A549 treated with AZD9567 at 1 μM for 4 hours (cell line): ENCODE measurements around the gene FAM162B. TPM values are rescaled to one million over a fixed set of nuclear protein-coding genes. Genes with fewer than 3 reads are reported as not detected.

Source experiments
- total RNA-seq: library from RNA; stranded (reverse); fragments of 200-300 nt; extraction: Qiagen RNA extraction; gene quantifications from 5 replicates; pipeline ENCODE4 v1.2.3, GENCODE V29; 2022; ENCODE audit not compliant: insufficient read depth

FAM162B gene
- not detected in 5 replicates for total RNA-seq

DNA sequence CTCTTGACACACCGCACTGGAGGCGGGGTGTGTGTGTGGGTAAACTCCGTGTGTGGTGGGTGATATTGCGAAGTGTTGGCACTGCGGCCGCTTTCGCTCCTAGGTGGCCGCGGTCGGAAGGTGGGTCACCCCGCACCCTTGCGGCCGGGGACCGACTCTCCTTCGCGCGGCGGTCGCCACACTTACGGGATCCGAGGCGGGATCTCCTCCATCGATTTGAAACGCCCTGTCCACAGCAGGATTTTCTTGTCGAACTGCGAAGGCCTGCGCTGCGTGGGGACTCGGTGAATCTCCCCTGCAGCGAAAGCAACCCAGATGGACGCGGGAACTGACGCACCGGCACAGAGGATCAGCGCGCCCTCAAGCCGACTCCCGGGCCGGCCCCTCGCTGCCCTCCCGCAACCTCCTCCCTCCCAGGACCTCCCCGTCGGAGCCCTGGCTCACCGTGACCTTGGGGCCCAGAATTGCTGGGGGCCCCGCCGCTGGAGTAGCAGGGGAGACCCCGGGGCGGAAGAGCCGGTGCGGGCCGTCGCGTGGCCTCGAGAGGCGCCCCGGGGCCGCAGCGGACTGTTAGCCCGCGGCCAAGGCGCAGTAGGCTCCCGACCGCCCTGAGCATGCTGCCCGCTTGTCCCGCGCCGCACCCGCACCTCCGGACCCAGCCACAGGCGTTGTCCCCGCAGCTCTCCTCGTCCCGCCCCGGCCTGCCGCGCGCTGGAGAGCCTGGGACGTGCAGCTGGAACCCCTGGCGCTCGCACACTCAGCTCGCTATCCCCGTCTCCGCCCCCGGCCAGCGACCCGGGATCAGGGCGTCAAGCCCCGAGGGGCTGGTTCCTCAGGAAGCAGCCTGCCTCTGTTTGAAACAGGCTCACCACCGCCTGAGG, at the start of gene FAM162B:
Gene FAM162B, minus strand, starts transcription at position 759 of the 881 bp plus-strand sequence. Its CDS starts 143 bp downstream, at position 616.

Other genes with a start within 250 kb of the FAM162B start
- gene TRAPPC3L, start 220.0 kb downstream of the FAM162B start, total RNA-seq, result not detected in 5 replicates
- 0.07 TPM in 1 of 5 replicates, not detected in the others for gene CALHM4, start 212.0 kb downstream of the FAM162B start, total RNA-seq
- gene RWDD1, start 194.2 kb downstream of the FAM162B start, total RNA-seq, result 23.4 to 37.7 TPM (median 36.3 TPM) in 5 replicates
- 0.11 to 0.24 TPM (median 0.17 TPM) in 4 of 5 replicates, not detected in the other for gene RSPH4A, start 149.2 kb downstream of the FAM162B start, total RNA-seq
- gene ZUP1, start 97.0 kb downstream of the FAM162B start, total RNA-seq, result 6.9 to 13.9 TPM (median 7.5 TPM) in 5 replicates
- 1.1 to 2.0 TPM (median 1.8 TPM) in 5 replicates for gene KPNA5, start 84.5 kb downstream of the FAM162B start, total RNA-seq
- not detected in 5 replicates for gene GPRC6A, start 63.4 kb upstream of the FAM162B start, total RNA-seq
- not detected in 5 replicates for gene RFX6, start 111.5 kb upstream of the FAM162B start, total RNA-seq